Measurements from ENCODE around the gene SRL.

DNA sequence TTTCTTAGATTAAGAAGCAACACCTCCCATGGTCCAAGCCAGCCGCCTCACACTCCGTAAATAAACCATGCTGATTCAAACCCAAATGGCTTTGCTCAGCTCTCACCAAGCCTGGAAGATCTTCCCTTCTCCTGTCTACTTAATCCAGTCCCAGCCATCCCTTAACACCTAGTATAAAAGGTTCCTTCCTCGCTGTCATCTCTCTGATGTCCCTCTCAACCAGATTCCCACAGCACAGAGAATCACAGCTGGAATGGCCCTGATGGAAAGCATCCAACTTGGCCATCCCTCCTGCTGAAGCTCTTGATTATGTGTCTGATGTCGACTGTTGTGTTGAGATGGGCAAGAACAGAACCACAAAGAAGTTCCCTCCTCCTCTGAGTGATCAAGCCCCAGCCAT is 75.1 kb downstream of the SRL start:
- TF ChIP-seq, protein P1, sequence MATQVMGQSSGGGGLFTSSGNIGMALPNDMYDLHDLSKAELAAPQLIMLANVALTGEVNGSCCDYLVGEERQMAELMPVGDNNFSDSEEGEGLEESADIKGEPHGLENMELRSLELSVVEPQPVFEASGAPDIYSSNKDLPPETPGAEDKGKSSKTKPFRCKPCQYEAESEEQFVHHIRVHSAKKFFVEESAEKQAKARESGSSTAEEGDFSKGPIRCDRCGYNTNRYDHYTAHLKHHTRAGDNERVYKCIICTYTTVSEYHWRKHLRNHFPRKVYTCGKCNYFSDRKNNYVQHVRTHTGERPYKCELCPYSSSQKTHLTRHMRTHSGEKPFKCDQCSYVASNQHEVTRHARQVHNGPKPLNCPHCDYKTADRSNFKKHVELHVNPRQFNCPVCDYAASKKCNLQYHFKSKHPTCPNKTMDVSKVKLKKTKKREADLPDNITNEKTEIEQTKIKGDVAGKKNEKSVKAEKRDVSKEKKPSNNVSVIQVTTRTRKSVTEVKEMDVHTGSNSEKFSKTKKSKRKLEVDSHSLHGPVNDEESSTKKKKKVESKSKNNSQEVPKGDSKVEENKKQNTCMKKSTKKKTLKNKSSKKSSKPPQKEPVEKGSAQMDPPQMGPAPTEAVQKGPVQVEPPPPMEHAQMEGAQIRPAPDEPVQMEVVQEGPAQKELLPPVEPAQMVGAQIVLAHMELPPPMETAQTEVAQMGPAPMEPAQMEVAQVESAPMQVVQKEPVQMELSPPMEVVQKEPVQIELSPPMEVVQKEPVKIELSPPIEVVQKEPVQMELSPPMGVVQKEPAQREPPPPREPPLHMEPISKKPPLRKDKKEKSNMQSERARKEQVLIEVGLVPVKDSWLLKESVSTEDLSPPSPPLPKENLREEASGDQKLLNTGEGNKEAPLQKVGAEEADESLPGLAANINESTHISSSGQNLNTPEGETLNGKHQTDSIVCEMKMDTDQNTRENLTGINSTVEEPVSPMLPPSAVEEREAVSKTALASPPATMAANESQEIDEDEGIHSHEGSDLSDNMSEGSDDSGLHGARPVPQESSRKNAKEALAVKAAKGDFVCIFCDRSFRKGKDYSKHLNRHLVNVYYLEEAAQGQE (IDR thresholded peaks at IDR 0.05; ENCODE audit: unreplicated experiment): no peak
- TF ChIP-seq, protein P2, sequence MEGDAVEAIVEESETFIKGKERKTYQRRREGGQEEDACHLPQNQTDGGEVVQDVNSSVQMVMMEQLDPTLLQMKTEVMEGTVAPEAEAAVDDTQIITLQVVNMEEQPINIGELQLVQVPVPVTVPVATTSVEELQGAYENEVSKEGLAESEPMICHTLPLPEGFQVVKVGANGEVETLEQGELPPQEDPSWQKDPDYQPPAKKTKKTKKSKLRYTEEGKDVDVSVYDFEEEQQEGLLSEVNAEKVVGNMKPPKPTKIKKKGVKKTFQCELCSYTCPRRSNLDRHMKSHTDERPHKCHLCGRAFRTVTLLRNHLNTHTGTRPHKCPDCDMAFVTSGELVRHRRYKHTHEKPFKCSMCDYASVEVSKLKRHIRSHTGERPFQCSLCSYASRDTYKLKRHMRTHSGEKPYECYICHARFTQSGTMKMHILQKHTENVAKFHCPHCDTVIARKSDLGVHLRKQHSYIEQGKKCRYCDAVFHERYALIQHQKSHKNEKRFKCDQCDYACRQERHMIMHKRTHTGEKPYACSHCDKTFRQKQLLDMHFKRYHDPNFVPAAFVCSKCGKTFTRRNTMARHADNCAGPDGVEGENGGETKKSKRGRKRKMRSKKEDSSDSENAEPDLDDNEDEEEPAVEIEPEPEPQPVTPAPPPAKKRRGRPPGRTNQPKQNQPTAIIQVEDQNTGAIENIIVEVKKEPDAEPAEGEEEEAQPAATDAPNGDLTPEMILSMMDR (conservative IDR thresholded peaks at IDR 0.05; ENCODE audit: low read depth in 2 of 2): no peak
- TF ChIP-seq POLR2AphosphoS5 (IDR thresholded peaks at IDR 0.05; ENCODE audit: low read depth): no peak
- no peak for TF ChIP-seq NANOG (IDR thresholded peaks at IDR 0.05; ENCODE audit: borderline replicate concordance)
- TF ChIP-seq EZH2 (IDR thresholded peaks at IDR 0.05; ENCODE audit: low read depth, unreplicated experiment): no peak
- TF ChIP-seq, protein P3, sequence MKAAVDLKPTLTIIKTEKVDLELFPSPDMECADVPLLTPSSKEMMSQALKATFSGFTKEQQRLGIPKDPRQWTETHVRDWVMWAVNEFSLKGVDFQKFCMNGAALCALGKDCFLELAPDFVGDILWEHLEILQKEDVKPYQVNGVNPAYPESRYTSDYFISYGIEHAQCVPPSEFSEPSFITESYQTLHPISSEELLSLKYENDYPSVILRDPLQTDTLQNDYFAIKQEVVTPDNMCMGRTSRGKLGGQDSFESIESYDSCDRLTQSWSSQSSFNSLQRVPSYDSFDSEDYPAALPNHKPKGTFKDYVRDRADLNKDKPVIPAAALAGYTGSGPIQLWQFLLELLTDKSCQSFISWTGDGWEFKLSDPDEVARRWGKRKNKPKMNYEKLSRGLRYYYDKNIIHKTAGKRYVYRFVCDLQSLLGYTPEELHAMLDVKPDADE (IDR thresholded peaks at IDR 0.05): no peak
- no peak for TF ChIP-seq EZH2phosphoT487 (IDR thresholded peaks at IDR 0.05; ENCODE audit: unreplicated experiment)
- no peak for TF ChIP-seq ZNF114 (CRISPR knock-in tag; IDR thresholded peaks at IDR 0.05)

Measured in GM23338 (cell line).